Measurements from ENCODE around the gene TGM2.

TGM2 gene

DNA sequence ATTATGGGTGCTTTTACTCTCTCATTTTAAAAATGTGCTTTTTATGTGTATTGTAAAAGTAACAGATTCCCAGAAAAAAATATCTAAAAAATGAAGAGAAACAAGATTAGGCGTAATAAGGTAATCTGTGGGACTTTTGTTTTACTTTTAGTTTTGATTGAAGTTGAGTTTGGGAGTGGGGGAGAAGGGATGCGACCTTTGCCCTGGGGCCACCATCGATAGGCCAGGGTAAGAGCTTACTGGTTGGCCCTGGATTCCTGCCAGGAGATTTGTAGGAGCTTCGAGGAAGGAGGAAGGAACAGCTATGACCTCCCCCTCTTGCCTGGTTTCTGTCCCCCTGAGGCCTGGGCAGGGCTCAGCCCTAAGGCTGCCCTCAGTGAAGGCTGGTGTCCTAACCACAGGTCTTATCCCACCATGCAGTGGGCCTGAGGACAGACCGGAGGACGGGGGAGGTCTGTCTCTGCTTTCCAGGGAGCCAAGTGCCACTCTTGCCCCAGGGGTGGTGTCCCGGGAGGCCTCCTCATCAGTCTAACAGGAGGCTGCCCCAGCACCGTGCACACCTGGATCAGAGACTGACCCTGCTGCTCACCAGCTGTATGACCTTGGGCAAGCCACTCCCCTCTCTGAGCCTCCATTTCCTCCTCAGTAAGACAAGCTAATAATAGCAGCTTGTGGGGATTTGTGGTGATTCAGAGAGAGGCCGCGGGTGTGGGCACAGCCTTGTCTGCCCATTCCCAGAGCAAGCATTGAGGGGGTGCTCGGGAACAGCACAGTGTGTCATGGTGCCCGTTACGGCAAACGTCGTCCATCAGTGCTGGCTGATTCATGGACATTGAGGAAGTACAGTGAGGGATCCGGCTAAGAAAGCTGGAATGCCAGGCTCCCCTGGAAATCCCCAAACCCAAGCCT lies 21.2 kb downstream of the TGM2 start:
- no peak for TF ChIP-seq ZNF274 (IDR thresholded peaks at IDR 0.05; ENCODE audit: low read depth, low read length)
- no peak overlapping the region for H3K4me3 ChIP-seq (ENCODE audit: low read length)

DNA sequence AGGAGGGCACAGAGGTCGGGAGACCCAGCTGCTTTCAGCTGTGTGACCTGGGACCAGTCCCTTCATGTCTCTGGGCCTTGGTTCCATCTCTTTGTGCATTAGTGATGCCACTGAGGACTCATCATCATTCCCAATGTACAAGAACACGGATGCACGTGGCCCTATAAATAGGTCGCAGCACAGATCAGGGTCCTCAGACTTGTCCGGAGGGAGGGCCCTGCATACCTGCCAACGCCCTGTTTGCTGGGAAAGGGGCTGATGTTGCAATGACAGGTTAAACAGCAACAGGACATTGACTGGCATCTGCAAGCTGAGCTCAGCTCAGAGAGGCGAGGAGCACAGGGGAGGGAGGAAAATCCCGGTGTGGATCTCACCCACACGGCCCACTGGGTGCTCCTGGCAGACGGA lies 21.8 kb downstream of the TGM2 start:
- TF ChIP-seq ZNF274 (IDR thresholded peaks at IDR 0.05; ENCODE audit: low read depth, low read length): no peak
- no peak overlapping the region for H3K4me3 ChIP-seq (ENCODE audit: low read length)

DNA sequence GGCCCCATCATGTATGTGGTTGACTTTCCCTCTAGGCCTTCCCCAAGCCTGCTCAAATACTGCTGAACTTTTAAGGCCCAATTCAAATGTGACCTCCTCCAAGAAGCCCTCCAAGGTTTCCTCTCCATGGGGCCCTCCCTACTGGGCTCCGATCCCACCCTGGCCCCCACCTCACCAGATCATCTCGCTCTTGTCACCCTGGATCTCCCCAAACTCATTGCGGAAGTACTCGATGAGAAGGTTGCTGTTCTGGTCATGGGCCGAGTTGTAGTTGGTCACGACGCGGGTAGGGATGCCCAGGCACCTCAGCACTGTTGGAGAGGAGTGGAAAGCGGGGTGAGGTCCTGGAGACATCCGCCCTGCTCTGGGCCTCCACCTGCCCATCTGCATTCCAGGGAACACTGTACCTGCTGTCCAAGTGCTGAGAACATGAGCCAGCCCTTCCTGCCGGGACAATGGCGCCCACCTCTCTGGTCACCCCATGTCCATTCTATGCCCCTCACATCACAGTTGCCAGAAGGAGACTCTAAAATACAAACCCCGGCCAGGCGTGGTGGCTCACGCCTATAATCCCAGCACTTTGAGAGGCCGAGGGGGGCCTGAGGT lies 23.1 kb downstream of the TGM2 start:
- no peak overlapping the region for H3K4me3 ChIP-seq (ENCODE audit: low read length)
- no peak for TF ChIP-seq ZNF274 (IDR thresholded peaks at IDR 0.05; ENCODE audit: low read depth, low read length)

DNA sequence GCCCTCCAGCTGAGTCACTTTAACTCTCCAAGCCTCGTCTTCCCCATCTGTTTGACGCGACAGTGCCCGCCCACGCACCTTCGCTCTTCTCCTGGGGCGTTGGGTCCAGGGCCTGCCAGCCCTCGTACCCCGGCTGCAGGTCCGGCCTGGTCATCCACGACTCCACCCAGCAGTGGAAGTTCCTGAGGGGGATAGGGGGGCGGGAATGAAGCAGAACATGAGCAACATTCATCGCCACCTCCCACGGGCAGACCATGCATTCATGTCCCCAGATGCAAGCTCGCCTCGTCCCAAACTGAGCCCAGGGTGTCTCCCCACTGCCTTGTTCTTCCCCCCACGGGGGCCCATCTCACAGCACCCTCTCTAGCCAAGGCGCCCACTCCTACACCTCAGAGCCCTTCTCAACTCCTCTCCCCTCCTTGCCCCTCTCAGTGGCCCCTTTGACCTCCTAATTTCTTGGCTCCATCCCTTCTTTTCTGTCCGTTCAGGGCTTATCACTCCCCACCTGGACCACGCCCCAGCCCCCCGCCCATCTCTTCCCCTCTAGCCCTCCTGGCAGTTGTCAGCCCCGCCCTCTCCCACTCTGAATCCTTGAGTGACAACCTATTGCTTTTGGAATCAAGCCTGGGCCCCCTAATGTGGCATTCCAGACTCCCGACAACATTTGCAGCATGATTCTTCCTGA lies 23.7 kb downstream of the TGM2 start:
- no peak overlapping the region for H3K4me3 ChIP-seq (ENCODE audit: low read length)
- no peak for TF ChIP-seq ZNF274 (IDR thresholded peaks at IDR 0.05; ENCODE audit: low read depth, low read length)

DNA sequence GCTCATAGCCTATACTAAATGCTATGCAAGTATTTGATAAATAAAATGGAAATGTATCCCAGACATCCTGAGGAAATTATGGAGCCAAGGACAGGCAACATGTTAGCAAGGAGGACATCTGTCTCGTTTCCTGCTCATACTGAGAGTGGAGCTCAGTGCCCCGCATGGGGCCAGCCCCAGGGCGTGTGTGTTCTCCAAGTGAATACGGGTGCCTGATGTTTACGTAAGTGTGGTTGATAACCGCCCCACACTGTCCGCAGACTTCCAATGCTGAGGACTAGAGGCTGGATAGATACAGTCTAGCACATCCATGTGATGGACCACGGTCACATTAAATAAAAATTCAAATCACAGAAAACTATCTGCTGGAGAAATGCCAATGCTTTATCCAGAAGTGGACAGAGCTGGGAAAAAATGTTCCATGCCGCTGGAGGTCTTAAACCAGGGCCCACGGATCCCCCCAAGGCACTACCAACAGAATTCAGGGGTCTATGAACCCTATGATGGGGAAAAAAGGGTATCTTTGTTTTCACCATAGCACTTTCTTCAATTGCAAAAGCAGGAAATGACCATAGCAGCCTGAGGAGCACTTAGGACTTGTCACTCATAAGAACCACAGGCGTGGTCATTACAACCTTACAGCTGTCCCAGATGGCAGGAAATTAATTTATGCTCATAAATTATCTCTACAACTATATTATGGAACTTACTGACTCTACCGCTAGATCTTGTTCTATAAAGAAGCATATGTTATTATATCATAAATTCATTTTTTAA lies 24.9 kb downstream of the TGM2 start:
- no peak overlapping the region for H3K4me3 ChIP-seq (ENCODE audit: low read length)
- no peak for TF ChIP-seq ZNF274 (IDR thresholded peaks at IDR 0.05; ENCODE audit: low read depth, low read length)

DNA sequence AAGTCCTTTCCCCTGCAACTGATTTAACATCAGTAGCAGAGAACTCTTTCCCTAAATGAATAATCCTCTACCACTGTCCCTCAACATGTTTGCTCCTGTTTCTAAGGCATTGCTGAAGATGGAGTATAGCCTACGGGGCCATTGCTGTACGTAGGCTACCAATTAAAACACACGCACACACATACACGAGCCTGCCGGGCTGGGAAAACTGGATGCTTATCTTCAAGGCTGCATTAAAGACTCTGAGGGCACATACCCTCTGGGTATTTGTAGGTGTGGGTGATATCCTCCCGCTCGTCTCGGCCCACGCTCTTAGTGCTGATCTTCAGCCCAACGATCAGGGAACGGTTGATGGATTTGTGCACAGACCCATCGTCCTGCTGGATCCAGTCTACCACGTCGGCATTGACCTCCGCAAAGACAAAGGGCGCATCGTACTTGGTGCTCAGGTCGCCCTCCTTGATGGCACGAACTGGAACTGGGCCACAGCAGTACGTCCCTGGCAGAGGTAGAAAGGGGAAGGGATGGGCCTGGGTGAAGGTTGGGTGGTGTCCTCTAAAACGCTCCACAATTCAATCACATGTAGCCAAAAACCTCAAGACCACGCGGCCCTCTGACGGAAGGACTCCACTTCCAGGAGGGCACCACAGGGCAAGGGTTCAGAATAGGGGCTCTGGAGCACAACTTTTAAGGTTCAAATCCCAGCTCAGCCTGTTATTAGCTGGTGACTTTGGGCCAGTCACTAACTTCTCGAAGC lies 25.7 kb downstream of the TGM2 start:
- no peak overlapping the region for H3K4me3 ChIP-seq (ENCODE audit: low read length)
- TF ChIP-seq ZNF274 (IDR thresholded peaks at IDR 0.05; ENCODE audit: low read depth, low read length): no peak

DNA sequence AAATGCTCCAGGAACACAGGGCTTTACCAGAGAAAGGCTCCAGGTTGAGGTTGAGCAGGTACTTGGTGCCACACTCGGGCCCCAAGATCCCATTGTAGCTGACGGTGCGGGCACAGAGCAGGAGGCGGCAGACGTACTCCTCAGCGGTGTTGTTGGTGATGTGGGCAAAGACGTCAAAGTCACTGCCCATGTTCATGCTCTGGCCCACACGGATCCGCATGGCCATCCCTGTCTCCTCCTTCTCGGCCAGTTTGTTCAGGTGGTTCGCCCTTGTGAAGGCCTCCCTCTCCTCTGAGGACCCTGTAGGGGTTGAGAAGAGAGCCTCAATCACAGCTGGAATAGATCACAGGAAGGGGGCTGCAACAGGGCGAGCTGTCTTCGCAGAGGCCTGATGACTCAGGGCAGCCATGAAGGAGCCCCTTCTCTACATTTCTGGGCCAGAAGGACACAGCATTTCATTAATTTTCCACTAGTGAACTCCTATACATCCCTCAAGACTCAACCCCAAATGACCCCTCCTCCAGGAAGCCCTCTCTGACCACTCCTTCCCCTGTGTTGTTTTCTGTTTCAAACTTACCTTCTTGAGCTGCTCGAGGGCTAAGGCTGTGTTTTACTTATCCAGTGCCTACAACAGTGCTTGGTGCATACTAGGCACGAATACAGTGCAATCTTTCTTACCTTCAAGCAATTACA lies 26.8 kb downstream of the TGM2 start:
- no peak overlapping the region for H3K4me3 ChIP-seq (ENCODE audit: low read length)
- no peak for TF ChIP-seq ZNF274 (IDR thresholded peaks at IDR 0.05; ENCODE audit: low read depth, low read length)

DNA sequence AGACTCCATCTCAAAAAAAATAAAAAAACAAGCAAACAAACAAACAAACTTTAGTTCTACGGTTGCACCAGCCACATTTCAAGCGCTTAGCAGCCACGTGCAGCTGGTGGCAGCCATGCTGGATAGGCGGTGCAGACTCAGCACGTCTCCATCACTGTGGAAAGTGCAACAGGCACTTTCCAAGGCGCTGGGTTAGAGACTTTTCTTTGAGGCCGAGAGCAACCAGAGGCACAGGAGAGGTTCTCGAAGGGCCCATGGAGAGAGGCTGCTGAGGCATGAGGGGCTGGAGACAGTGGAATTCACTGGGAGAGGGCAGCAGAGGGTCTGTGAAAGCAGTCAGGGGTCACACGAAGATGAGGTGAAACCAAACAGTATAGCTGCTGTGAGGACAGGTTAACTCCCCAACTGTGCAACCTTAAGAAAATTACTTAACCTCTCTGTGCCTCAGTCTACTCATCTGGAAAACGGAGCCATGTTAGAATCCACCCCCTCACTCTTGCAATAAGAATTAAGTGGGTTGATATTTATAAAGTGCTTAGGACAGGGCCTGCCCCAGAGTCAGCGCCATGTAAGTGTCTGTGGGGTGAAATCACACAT lies 27.5 kb downstream of the TGM2 start:
- H3K4me3 ChIP-seq (ENCODE audit: low read length): no peak overlapping the region
- TF ChIP-seq ZNF274 (IDR thresholded peaks at IDR 0.05; ENCODE audit: low read depth, low read length): no peak

DNA sequence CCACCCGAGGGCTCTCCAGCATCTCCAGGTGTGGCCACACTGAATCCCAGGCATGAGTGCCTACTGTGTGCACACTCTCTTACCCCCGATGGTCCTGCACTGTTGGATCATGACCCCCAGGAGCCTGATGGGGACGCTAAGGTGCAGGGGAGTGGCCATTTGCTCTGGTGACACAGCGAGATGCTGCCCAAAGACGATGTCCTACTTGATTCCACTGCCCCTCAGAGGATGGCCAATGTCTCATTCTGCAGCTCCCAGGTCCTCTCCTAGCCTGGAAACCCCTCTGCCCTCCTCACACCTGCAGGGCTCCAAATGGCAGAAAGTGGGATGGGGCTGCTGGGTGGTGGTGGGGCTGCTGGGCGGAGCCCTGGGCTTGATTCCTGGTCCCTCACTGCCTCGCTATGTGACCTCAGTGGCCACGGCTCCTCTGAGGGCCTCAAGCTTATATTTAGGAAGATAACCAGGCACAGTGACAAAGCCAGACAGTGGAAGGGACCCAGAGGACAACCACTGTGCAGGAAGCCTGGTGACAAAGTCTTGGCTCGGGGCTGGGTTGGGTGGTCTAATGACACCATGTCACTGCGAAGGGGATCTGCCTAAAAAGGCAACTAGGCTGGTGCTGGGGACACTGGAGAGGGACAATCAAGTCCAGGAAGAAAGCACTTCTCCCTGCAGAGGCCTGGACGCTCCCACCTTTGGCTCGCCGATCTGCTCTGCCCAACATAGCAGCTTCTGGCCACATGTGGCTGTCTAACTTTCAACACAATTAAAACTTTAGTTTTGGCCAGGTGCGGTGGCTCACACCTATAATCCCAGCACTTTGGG lies 28.4 kb downstream of the TGM2 start:
- H3K4me3 ChIP-seq (ENCODE audit: low read length): no peak overlapping the region
- no peak for TF ChIP-seq ZNF274 (IDR thresholded peaks at IDR 0.05; ENCODE audit: low read depth, low read length)

DNA sequence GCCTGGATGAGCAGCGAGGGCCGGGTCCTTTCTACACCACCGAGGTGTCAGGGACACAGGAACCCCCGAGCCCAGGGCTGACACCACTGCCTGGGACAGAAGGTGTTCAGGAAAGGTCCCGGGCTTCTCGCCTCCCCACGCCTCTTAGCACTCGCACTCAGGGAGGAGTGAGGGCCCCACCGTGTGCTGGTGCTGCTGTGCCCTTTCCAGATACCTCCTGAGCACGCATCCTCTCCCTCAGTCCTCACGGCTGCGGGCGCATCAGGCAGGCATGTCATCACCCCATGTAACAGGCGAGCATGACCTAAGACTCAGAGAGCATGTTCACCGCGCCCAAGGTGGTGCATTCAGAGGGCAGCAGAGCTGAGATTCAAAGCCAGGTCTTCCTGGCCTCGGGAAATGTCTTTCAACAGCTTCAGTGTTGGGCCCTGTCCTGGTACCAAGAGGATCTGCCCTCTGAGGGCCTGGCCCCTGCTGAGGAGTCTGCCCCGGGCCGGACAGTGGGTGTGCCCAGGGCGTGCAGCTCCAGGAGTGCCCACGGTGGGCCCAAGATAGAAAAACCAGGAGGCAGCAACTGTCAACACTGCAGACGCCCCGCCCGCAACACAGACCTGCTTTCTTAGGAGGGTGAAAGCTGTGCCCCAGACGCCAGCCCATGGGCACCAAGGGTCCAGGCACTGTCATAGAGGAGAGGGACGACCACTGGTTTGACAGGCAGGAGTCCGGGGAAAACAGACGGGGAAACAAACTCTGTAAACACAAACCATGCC lies 29.2 kb downstream of the TGM2 start:
- no peak for TF ChIP-seq ZNF274 (IDR thresholded peaks at IDR 0.05; ENCODE audit: low read depth, low read length)
- H3K4me3 ChIP-seq (ENCODE audit: low read length): no peak overlapping the region

DNA sequence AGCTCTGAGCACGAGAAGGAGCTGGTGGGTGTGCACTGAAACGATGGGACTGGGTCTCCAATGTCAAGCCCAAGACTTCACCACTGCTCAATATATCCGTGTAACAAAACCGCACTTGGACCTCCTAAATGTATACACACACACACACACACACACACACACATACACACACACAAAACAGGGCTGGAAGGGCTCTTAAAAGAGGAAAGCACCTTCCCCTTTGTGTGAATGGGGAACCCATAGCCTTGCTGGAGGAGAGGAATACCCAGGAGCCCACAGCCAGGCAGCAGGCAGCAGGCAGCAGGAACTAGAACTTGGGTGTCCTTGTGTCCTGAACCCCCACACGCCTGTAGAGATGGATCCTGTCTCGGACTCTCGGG lies 29.8 kb downstream of the TGM2 start:
- no peak overlapping the region for H3K4me3 ChIP-seq (ENCODE audit: low read length)
- no peak for TF ChIP-seq ZNF274 (IDR thresholded peaks at IDR 0.05; ENCODE audit: low read depth, low read length)
